Measurements from ENCODE around the gene EHD3.

DNA sequence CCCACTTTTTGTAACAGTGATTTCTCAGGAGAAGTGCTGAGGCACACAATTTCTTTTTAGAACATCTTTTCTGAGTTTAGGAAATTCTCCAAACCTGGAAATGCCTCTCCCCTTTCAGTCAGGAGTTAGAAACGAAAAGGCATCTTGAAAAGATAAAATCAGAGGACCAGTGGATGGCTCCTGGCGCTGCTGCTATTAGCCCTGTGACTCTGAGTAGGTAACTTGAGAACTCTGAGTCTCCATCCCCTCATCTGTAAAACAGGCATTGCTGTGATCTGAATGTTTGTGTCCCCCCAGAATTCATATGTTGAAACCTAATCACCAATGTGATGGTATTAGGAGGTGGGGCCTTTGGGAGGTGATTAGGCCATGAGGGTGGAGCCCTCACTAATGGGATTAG is 50.2 kb downstream of the EHD3 start:
- TF ChIP-seq, protein P1, sequence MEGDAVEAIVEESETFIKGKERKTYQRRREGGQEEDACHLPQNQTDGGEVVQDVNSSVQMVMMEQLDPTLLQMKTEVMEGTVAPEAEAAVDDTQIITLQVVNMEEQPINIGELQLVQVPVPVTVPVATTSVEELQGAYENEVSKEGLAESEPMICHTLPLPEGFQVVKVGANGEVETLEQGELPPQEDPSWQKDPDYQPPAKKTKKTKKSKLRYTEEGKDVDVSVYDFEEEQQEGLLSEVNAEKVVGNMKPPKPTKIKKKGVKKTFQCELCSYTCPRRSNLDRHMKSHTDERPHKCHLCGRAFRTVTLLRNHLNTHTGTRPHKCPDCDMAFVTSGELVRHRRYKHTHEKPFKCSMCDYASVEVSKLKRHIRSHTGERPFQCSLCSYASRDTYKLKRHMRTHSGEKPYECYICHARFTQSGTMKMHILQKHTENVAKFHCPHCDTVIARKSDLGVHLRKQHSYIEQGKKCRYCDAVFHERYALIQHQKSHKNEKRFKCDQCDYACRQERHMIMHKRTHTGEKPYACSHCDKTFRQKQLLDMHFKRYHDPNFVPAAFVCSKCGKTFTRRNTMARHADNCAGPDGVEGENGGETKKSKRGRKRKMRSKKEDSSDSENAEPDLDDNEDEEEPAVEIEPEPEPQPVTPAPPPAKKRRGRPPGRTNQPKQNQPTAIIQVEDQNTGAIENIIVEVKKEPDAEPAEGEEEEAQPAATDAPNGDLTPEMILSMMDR (IDR thresholded peaks at IDR 0.05; ENCODE audit: low read depth, low read length, missing input control), result no peak
- TF ChIP-seq, protein P2, sequence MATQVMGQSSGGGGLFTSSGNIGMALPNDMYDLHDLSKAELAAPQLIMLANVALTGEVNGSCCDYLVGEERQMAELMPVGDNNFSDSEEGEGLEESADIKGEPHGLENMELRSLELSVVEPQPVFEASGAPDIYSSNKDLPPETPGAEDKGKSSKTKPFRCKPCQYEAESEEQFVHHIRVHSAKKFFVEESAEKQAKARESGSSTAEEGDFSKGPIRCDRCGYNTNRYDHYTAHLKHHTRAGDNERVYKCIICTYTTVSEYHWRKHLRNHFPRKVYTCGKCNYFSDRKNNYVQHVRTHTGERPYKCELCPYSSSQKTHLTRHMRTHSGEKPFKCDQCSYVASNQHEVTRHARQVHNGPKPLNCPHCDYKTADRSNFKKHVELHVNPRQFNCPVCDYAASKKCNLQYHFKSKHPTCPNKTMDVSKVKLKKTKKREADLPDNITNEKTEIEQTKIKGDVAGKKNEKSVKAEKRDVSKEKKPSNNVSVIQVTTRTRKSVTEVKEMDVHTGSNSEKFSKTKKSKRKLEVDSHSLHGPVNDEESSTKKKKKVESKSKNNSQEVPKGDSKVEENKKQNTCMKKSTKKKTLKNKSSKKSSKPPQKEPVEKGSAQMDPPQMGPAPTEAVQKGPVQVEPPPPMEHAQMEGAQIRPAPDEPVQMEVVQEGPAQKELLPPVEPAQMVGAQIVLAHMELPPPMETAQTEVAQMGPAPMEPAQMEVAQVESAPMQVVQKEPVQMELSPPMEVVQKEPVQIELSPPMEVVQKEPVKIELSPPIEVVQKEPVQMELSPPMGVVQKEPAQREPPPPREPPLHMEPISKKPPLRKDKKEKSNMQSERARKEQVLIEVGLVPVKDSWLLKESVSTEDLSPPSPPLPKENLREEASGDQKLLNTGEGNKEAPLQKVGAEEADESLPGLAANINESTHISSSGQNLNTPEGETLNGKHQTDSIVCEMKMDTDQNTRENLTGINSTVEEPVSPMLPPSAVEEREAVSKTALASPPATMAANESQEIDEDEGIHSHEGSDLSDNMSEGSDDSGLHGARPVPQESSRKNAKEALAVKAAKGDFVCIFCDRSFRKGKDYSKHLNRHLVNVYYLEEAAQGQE (IDR thresholded peaks at IDR 0.05), result no peak
- TF ChIP-seq GABPA (IDR thresholded peaks at IDR 0.05 in 1 of 2, conservative IDR thresholded peaks at IDR 0.05 in 1 of 2) (no peak), YY1 (IDR thresholded peaks at IDR 0.05) (no peak), JUND (IDR thresholded peaks at IDR 0.05) (no peak), EGR1 (IDR thresholded peaks at IDR 0.05; ENCODE audit: low read depth in 2 of 2) (no peak), RAD21 (IDR thresholded peaks at IDR 0.05) (no peak), TAF1 (conservative IDR thresholded peaks at IDR 0.05) (no peak)
- TF ChIP-seq, protein P3, sequence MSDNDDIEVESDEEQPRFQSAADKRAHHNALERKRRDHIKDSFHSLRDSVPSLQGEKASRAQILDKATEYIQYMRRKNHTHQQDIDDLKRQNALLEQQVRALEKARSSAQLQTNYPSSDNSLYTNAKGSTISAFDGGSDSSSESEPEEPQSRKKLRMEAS (IDR thresholded peaks at IDR 0.05), result no peak
- TF ChIP-seq, protein P4, sequence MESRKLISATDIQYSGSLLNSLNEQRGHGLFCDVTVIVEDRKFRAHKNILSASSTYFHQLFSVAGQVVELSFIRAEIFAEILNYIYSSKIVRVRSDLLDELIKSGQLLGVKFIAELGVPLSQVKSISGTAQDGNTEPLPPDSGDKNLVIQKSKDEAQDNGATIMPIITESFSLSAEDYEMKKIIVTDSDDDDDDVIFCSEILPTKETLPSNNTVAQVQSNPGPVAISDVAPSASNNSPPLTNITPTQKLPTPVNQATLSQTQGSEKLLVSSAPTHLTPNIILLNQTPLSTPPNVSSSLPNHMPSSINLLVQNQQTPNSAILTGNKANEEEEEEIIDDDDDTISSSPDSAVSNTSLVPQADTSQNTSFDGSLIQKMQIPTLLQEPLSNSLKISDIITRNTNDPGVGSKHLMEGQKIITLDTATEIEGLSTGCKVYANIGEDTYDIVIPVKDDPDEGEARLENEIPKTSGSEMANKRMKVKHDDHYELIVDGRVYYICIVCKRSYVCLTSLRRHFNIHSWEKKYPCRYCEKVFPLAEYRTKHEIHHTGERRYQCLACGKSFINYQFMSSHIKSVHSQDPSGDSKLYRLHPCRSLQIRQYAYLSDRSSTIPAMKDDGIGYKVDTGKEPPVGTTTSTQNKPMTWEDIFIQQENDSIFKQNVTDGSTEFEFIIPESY (IDR thresholded peaks at IDR 0.05), result no peak
